Measurements from ENCODE around the gene TOMM40. TPM values are rescaled to one million over a fixed set of nuclear protein-coding genes. Genes with fewer than 3 reads are reported as not detected.

The TOMM40 gene
- total and polyA plus RNA-seq, 9 donors = 11.1 to 63.9 (median 39.9) TPM

- peak overlapping the region; percentile 88 to 93 for H3K27ac ChIP-seq
- TF ChIP-seq, protein P1, sequence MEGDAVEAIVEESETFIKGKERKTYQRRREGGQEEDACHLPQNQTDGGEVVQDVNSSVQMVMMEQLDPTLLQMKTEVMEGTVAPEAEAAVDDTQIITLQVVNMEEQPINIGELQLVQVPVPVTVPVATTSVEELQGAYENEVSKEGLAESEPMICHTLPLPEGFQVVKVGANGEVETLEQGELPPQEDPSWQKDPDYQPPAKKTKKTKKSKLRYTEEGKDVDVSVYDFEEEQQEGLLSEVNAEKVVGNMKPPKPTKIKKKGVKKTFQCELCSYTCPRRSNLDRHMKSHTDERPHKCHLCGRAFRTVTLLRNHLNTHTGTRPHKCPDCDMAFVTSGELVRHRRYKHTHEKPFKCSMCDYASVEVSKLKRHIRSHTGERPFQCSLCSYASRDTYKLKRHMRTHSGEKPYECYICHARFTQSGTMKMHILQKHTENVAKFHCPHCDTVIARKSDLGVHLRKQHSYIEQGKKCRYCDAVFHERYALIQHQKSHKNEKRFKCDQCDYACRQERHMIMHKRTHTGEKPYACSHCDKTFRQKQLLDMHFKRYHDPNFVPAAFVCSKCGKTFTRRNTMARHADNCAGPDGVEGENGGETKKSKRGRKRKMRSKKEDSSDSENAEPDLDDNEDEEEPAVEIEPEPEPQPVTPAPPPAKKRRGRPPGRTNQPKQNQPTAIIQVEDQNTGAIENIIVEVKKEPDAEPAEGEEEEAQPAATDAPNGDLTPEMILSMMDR (IDR thresholded peaks at IDR 0.05) = no peak
- no peak for TF ChIP-seq EP300 (IDR thresholded peaks at IDR 0.05)
- no peak for TF ChIP-seq POLR2A (IDR thresholded peaks at IDR 0.05)
- no peaks in the 10 kb centered on the region for H3K9me3 ChIP-seq
- 0 to 1% (median 1%) methylated on average over 34 to 51 of the region's 51 CpGs for WGBS, 3 donors
- H3K4me3 ChIP-seq = peak overlapping the region; percentile 100
- no peaks in the 10 kb centered on the region for H3K36me3 ChIP-seq
- H3K27me3 ChIP-seq = no peaks in the 10 kb centered on the region
- peak; percentile 67 to 81 (median 76) for DNase-seq
- H3K4me1 ChIP-seq (ENCODE audit: insufficient read depth) = peaks cover 6% of the 10 kb centered on the region
- intact Hi-C loops (cut with DNase I) = loop anchor here in 1 of 4 donors (1.0 kb wide), 1 partner anchor 45 kb away; the partner anchor contains the start of gene TOMM40
Observed at GRCh38 chr19:44846455-44847143, 44.5 kb upstream of the TOMM40 start.

GRCh38 chr19:44847144-44848035 lies 43.7 kb upstream of the TOMM40 start:
- WGBS, 3 donors = 0 to 1% (median 1%) methylated on average over 44 to 47 of the region's 47 CpGs
- Histone ChIP-seq H3K27me3 (no peaks in the 10 kb centered on the region), H3K4me1 (ENCODE audit: insufficient read depth) (peaks cover 6% of the 10 kb centered on the region), H3K4me3 (peak overlapping the region; percentile 100), H3K27ac (peak overlapping the region; percentile 88 to 93), H3K9me3 (no peaks in the 10 kb centered on the region), H3K36me3 (no peaks in the 10 kb centered on the region)
- no peak for TF ChIP-seq EP300 (IDR thresholded peaks at IDR 0.05)
- peak; percentile 81 to 86 (median 83) for DNase-seq
- intact Hi-C loops (cut with DNase I) = no loop called here

DNA sequence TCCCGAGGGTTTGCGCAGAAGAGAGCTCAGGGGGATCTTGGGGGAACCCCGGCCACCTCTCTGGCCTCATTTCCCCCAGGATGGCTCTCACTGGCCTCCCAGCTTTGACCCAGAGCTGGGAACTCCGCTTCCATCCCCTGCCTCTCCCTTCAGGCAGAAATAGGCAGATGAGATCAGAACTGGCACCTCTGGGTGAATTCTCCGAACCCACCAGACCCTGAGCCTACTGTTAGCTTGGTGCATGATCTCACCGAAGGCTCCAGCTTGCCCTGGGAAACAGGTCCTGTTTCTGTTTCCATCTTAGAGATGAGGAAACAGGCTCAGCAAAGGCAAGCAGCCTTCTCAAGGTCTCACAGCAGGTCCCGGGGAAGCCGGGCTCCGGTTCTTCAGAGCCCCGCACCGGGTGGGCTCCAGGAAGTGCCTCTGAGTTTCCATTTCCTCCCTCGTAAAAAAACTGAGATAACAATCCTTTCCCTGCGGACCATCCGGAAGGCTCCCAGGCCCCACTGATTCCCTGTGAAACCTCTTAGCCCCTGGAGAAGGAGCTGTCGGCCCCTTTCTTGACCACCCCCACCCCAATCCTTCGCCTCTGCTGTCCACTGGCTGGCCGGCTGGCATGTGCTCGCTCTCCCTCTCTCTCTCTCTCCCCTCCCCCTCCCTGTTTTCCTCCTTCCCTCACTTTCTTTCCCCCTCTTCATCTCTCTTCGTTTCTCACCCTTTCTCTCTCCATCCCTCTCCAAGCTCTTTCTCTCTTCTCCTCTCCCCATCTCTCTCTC lies 42.8 kb upstream of the TOMM40 start:
- Histone ChIP-seq H3K27me3 (no peaks in the 10 kb centered on the region), H3K27ac (peak overlapping the region; percentile 88 to 93), H3K36me3 (no peaks in the 10 kb centered on the region), H3K4me1 (ENCODE audit: insufficient read depth) (peaks cover 6% of the 10 kb centered on the region), H3K4me3 (peak overlapping the region; percentile 100), H3K9me3 (no peaks in the 10 kb centered on the region)
- TF ChIP-seq, protein P1 (IDR thresholded peaks at IDR 0.05) = no peak
- peak; percentile 5 for TF ChIP-seq POLR2A (IDR thresholded peaks at IDR 0.05)
- intact Hi-C loops (cut with DNase I) = no loop called here
- WGBS, 3 donors = 1 to 3% (median 2%) methylated on average over 19 of the region's 19 CpGs
- peak; percentile 55 to 68 (median 57) for DNase-seq

GRCh38 chr19:44848812-44849447 lies 42.1 kb upstream of the TOMM40 start:
- Histone ChIP-seq H3K4me1 (ENCODE audit: insufficient read depth) (peaks cover 6% of the 10 kb centered on the region), H3K36me3 (no peaks in the 10 kb centered on the region), H3K27ac (peak overlapping the region; percentile 88 to 93), H3K4me3 (peak overlapping the region; percentile 100), H3K27me3 (no peaks in the 10 kb centered on the region), H3K9me3 (no peaks in the 10 kb centered on the region)
- peak; percentile 63 to 76 (median 72) for DNase-seq
- TF ChIP-seq, protein P1 (IDR thresholded peaks at IDR 0.05) = no peak
- TF ChIP-seq EP300 (IDR thresholded peaks at IDR 0.05) (no peak), POLR2A (IDR thresholded peaks at IDR 0.05) (no peak)
- intact Hi-C loops (cut with DNase I) = no loop called here
- WGBS, 3 donors = 7 to 9% (median 8%) methylated on average over 18 of the region's 18 CpGs
